H1 (cell line): ENCODE data around the gene CACNA1E. TPM values are rescaled to one million over a fixed set of nuclear protein-coding genes. Genes with fewer than 3 reads are reported as not detected.

Experiments used
- CTCF ChIA-PET: fragments of 300-600 bp; sonication (Branson Sonifier 250); formaldehyde crosslinking; loops from one replicate; lab custom pipeline; 2021; ENCODE audit not compliant: partially characterized antibody; lab: Charles Lee
- POLR2A ChIA-PET: fragments of 300-600 bp; sonication (Branson Sonifier 250); formaldehyde crosslinking; loops from one replicate; lab custom pipeline; 2021; ENCODE audit warnings: inconsistent platforms; ENCODE audit not compliant: partially characterized antibody; lab: Charles Lee
- DNase-seq, 2 experiments: peaks; one replicate each; pipeline versions ENCODE4 v3.0.0 to v3.0.0-alpha.2; 2010 to 2022; ENCODE audit warnings: low spot score in 2 of 2, low read depth in 1 of 2, mixed read lengths in 1 of 2
- FAIRE-seq: peaks from 2 replicates; lab custom pipeline; 2011; peaks lifted over from hg19 to GRCh38; lab: Jason Lieb, UNC
- H2AFZ ChIP-seq: 2 replicates; pipeline ENCODE4 v1.8.1; 2012; ENCODE audit warnings: low read length, inconsistent platforms
- H2AK5ac ChIP-seq: 2 replicates; pipeline ENCODE4 v1.6.1; 2013; ENCODE audit warnings: low read depth, low read length
- H2BK120ac ChIP-seq: replicated peaks from 2 replicates; pipeline ENCODE3; 2013; ENCODE audit warnings: low read depth, low read length, inconsistent platforms
- H2BK12ac ChIP-seq: 2 replicates; pipeline ENCODE4 v1.6.1; 2013; ENCODE audit warnings: low read depth, low read length
- H2BK15ac ChIP-seq: 2 replicates; pipeline ENCODE4 v1.6.1; 2013; ENCODE audit warnings: low read length
- H2BK20ac ChIP-seq: 2 replicates; pipeline ENCODE4 v1.6.1; 2013; ENCODE audit warnings: low read length
- H2BK5ac ChIP-seq: 2 replicates; pipeline ENCODE4 v1.6.1; 2013; ENCODE audit warnings: low read depth, low read length
- H3K14ac ChIP-seq: 2 replicates; pipeline ENCODE4 v1.6.1; 2013; ENCODE audit warnings: inconsistent platforms; ENCODE audit not compliant: insufficient read length
- H3K18ac ChIP-seq: 2 replicates; pipeline ENCODE4 v1.6.1; 2013; ENCODE audit warnings: low read length; ENCODE audit errors: extremely low read depth
- H3K23ac ChIP-seq: 2 replicates; pipeline ENCODE4 v1.6.1; 2013; ENCODE audit warnings: inconsistent platforms; ENCODE audit not compliant: insufficient read length
- H3K23me2 ChIP-seq: 2 replicates; pipeline ENCODE4 v1.6.1; 2013; ENCODE audit warnings: low read depth, low read length
- H3K27ac ChIP-seq: 2 replicates; pipeline ENCODE4 v1.6.1; 2011; ENCODE audit warnings: low read depth, low read length, inconsistent platforms
- H3K27me3 ChIP-seq, 4 experiments: replicated peaks in 1 of 4; 1 replicate in 1 of 4; 2 replicates in 3 of 4; pipeline versions ENCODE4 v1.6.1 to v1.8.1; 2011 to 2013; ENCODE audit warnings: low read length in 3 of 4, mild to moderate bottlenecking in 3 of 4, inconsistent platforms in 2 of 4, mixed read lengths in 2 of 4, moderate library complexity in 1 of 4; ENCODE audit not compliant: control insufficient read depth in 3 of 4, insufficient read depth in 3 of 4; ENCODE audit errors: extremely low read depth in 1 of 4
- H3K36me3 ChIP-seq, 4 experiments: 2 replicates each; pipeline versions ENCODE4 v1.6.1 to v1.8.1; 2011 to 2013; ENCODE audit warnings: mild to moderate bottlenecking in 4 of 4, low read length in 3 of 4, moderate library complexity in 2 of 4, control low read depth in 1 of 4, inconsistent platforms in 1 of 4; ENCODE audit not compliant: insufficient read depth in 4 of 4, control insufficient read depth in 2 of 4
- H3K4ac ChIP-seq: replicated peaks from 2 replicates; pipeline ENCODE3; 2013; ENCODE audit warnings: low read length, low read depth, mixed read lengths, inconsistent platforms; ENCODE audit not compliant: insufficient read length
- H3K4me1 ChIP-seq, 4 experiments: replicated peaks in 1 of 4; 1 replicate in 1 of 4; 2 replicates in 3 of 4; pipeline versions ENCODE4 v1.6.1 to v1.8.1; 2011 to 2013; ENCODE audit warnings: low read length in 3 of 4, inconsistent platforms in 2 of 4, mixed read lengths in 1 of 4; ENCODE audit not compliant: insufficient read depth in 4 of 4, control insufficient read depth in 3 of 4
- H3K4me2 ChIP-seq, 2 experiments: 2 replicates each; pipeline versions ENCODE4 v1.6.1 to v1.8.1; 2011 to 2013; ENCODE audit warnings: low read depth in 2 of 2, low read length in 2 of 2, control low read depth in 1 of 2, inconsistent platforms in 1 of 2, mild to moderate bottlenecking in 1 of 2; ENCODE audit not compliant: insufficient read depth in 1 of 2
- H3K4me3 ChIP-seq, 4 experiments: fragments of 200-600, 300-600 bp in 1 of 4; sonication (generic), shearing (Covaris generic), sonication (Bioruptor Twin) in 1 of 4; 2 replicates each; pipeline versions ENCODE4 v1.5.1 to v1.8.1; 2011 to 2016; ENCODE audit warnings: low read length in 4 of 4, low read depth in 3 of 4, control low read depth in 2 of 4, inconsistent platforms in 2 of 4, mild to moderate bottlenecking in 2 of 4, mixed read lengths in 1 of 4, moderate library complexity in 1 of 4; ENCODE audit not compliant: insufficient read depth in 2 of 4; ENCODE audit errors: extremely low read depth in 1 of 4
- H3K56ac ChIP-seq: replicated peaks from 2 replicates; pipeline ENCODE3; 2013; ENCODE audit warnings: low read depth, mild to moderate bottlenecking, mixed read lengths, low read length, inconsistent platforms; ENCODE audit not compliant: insufficient read length
- H3K79me1 ChIP-seq: 2 replicates; pipeline ENCODE4 v1.6.1; 2013; ENCODE audit warnings: low read depth, low read length, control low read depth
- H3K79me2 ChIP-seq, 2 experiments: 2 replicates each; pipeline versions ENCODE4 v1.6.1 to v1.8.1; 2012 to 2013; ENCODE audit warnings: low read length in 2 of 2, mild to moderate bottlenecking in 2 of 2, inconsistent platforms in 1 of 2; ENCODE audit not compliant: insufficient read depth in 2 of 2, control insufficient read depth in 1 of 2
- H3K9ac ChIP-seq, 4 experiments: replicated peaks in 1 of 4; 1 replicate in 1 of 4; 2 replicates in 3 of 4; pipeline versions ENCODE4 v1.6.1 to v1.8.1; 2011 to 2013; ENCODE audit warnings: low read depth in 3 of 4, low read length in 3 of 4, control low read depth in 2 of 4, mild to moderate bottlenecking in 2 of 4, moderate library complexity in 2 of 4, inconsistent platforms in 1 of 4; ENCODE audit errors: extremely low read depth in 1 of 4
- H3K9me3 ChIP-seq, 2 experiments: 2 replicates each; pipeline versions ENCODE4 v1.6.1 to v1.8.1; 2012 to 2013; ENCODE audit warnings: mild to moderate bottlenecking in 2 of 2, moderate library complexity in 2 of 2, control low read depth in 1 of 2, inconsistent platforms in 1 of 2, low read depth in 1 of 2, low read length in 1 of 2, mixed read lengths in 1 of 2; ENCODE audit not compliant: insufficient read depth in 2 of 2
- H4K20me1 ChIP-seq, 2 experiments: replicated peaks in 1 of 2; 2 replicates each; pipeline versions ENCODE3 to v1.8.1; 2011 to 2013; ENCODE audit warnings: inconsistent platforms in 2 of 2, low read length in 2 of 2, mild to moderate bottlenecking in 1 of 2; ENCODE audit not compliant: insufficient read depth in 2 of 2, control insufficient read depth in 1 of 2
- H4K5ac ChIP-seq: 2 replicates; pipeline ENCODE4 v1.6.1; 2013; ENCODE audit warnings: low read length, low read depth, mixed read lengths, inconsistent platforms; ENCODE audit not compliant: insufficient read length
- H4K8ac ChIP-seq: 2 replicates; pipeline ENCODE4 v1.8.0; 2013; ENCODE audit warnings: mild to moderate bottlenecking, moderate library complexity, low read length, inconsistent platforms; ENCODE audit not compliant: insufficient read depth; ENCODE audit errors: extremely low read depth
- H4K91ac ChIP-seq: replicated peaks from 2 replicates; pipeline ENCODE3; 2013; ENCODE audit warnings: low read length, mixed read lengths, inconsistent platforms; ENCODE audit not compliant: insufficient read length
- ASH2L ChIP-seq: fragments of 200-600, 300-600 bp; sonication (generic); IDR thresholded peaks from one replicate; pipeline ENCODE4 v1.7.1; 2017; ENCODE audit warnings: low read length
- EGR1 ChIP-seq: IDR thresholded peaks from 2 replicates; pipeline ENCODE4 v1.6.1; 2011; ENCODE audit warnings: low read depth, low read length, borderline replicate concordance
- EP300 ChIP-seq, 2 experiments: IDR thresholded peaks; 1 replicate in 1 of 2; 2 replicates in 1 of 2; pipeline ENCODE4 v1.6.1; 2011 to 2012; ENCODE audit warnings: low read depth in 2 of 2, low read length in 2 of 2, mild to moderate bottlenecking in 2 of 2, borderline replicate concordance in 1 of 2, inconsistent platforms in 1 of 2, moderate library complexity in 1 of 2
- GTF2F1 ChIP-seq: IDR thresholded peaks from 2 replicates; pipeline ENCODE4 v1.6.1; 2012; ENCODE audit warnings: low read depth, low read length, improper control_type of control experiment, borderline replicate concordance
- JUND ChIP-seq: IDR thresholded peaks from 2 replicates; pipeline ENCODE4 v1.6.1; 2011; ENCODE audit warnings: mild to moderate bottlenecking, improper control_type of control experiment, low read length
- MAFK ChIP-seq: IDR thresholded peaks from 2 replicates; pipeline ENCODE4 v1.6.1; 2012; ENCODE audit warnings: low read depth, mild to moderate bottlenecking, improper control_type of control experiment, low read length
- PHF8 ChIP-seq: fragments of 200-600 bp; sonication (generic); conservative IDR thresholded peaks from 2 replicates; pipeline ENCODE4 v1.7.1; 2012; ENCODE audit warnings: low read depth, mild to moderate bottlenecking, inconsistent platforms, low read length, moderate library complexity
- RFX5 ChIP-seq: IDR thresholded peaks from 2 replicates; pipeline ENCODE4 v1.6.1; 2011; ENCODE audit warnings: low read depth, low read length, improper control_type of control experiment, borderline replicate concordance
- RNF2 ChIP-seq: fragments of 200-900, 300-1000 bp; sonication (generic); IDR thresholded peaks from 2 replicates; pipeline ENCODE4 v1.7.1; 2016; ENCODE audit warnings: borderline replicate concordance, low read depth, mild to moderate bottlenecking, antibody characterized with exemption, low read length; ENCODE audit not compliant: poor library complexity, severe bottlenecking; ENCODE audit errors: missing control alignments
- SP1 ChIP-seq: IDR thresholded peaks from 2 replicates; pipeline ENCODE4 v1.6.1; 2011; ENCODE audit warnings: low read depth, low read length
- SP2 ChIP-seq: IDR thresholded peaks from 2 replicates; pipeline ENCODE4 v1.6.1; 2012; ENCODE audit warnings: mild to moderate bottlenecking, low read length, inconsistent platforms
- TAF1 ChIP-seq: IDR thresholded peaks from 2 replicates; pipeline ENCODE4 v1.6.1; 2011; ENCODE audit warnings: mild to moderate bottlenecking, low read depth, low read length
- USF2 ChIP-seq: IDR thresholded peaks from 2 replicates; pipeline ENCODE4 v1.6.1; 2011; ENCODE audit warnings: low read length, improper control_type of control experiment
- WGBS, 2 experiments: shearing (Covaris generic) in 1 of 2; methylation state at CpG; one replicate each; pipeline versions ENCODE4 v1.1.6 to v1.1.7; 2013 to 2015; ENCODE audit warnings: low lambda C conversion rate in 2 of 2, mixed read lengths in 2 of 2, inconsistent platforms in 1 of 2, low coverage in 1 of 2, missing lambda C conversion rate in 1 of 2; ENCODE audit not compliant: insufficient replicate concordance in 2 of 2, insufficient coverage in 1 of 2, insufficient read length in 1 of 2; ENCODE audit errors: extremely low coverage in 1 of 2, missing lambda C conversion rate in 1 of 2; 5-methylcytosine and 5-hydroxymethylcytosine counted together
- polyA plus RNA-seq, 7 experiments: library from polyadenylated mRNA; depleted of rRNA in 3 of 7; stranded (reverse) in 5 of 7; unstranded in 2 of 7; fragments of >200 nt in 5 of 7; fragments of 200-250 nt in 2 of 7; gene quantifications; 1 replicate in 5 of 7; 2 replicates in 1 of 7; 4 replicates in 1 of 7; pipeline versions ENCODE4 v1.2.1 to v1.2.3, GENCODE V29; 2011 to 2013; ENCODE audit warnings: missing spikeins in 2 of 7, mixed read lengths in 2 of 7
- total RNA-seq: library from RNA; stranded (reverse); fragmentation: NEBNext Ultra II Directional; extraction: Animal tissue kit (Norgen Biotek cat#: 25700); gene quantifications from 2 replicates; pipeline ENCODE4 v1.2.1, GENCODE V29; 2021

The CACNA1E gene
- total and polyA plus RNA-seq, 2 of the 8 experiments (the other 6 are each of a cell fraction or from before 2014, with no cell fraction given), result 0.98 to 1.3 TPM

GRCh38 chr1:181558416-181558815 lies 75.1 kb downstream of the CACNA1E start:
- FAIRE-seq (no peak), DNase-seq (no peak)
- CTCF ChIA-PET, result interaction anchor here (0.7 to 2.2 kb wide), 9 partner anchors 10 to 1080 kb away, joined by 3 to 6 read pairs (median 4); no protein-coding TSS in a partner anchor
- no peak overlapping the region for H3K14ac ChIP-seq
- H2BK15ac ChIP-seq, result no peak overlapping the region
- H2BK5ac ChIP-seq, result no peak overlapping the region
- H3K36me3 ChIP-seq, result no peaks in the 10 kb centered on the region
- H3K27ac ChIP-seq, result no peak overlapping the region
- no peak overlapping the region for H3K23ac ChIP-seq
- no peak overlapping the region for H4K5ac ChIP-seq
- no peak overlapping the region for H4K91ac ChIP-seq
- no peak overlapping the region for H2AK5ac ChIP-seq
- H4K20me1 ChIP-seq, result no peaks in the 10 kb centered on the region
- H2BK120ac ChIP-seq, result no peak overlapping the region
- H3K9me3 ChIP-seq, result no peaks in the 10 kb centered on the region
- no peak overlapping the region for H2AFZ ChIP-seq
- no peak overlapping the region for H2BK12ac ChIP-seq
- POLR2A ChIA-PET, result interaction anchor here (0.9 kb wide), 1 partner anchor 362 kb away, joined by 3 read pairs; no protein-coding TSS in a partner anchor
- H3K9ac ChIP-seq, result no peak overlapping the region
- H3K4ac ChIP-seq, result no peak overlapping the region
- no peak overlapping the region for H4K8ac ChIP-seq
- H3K4me3 ChIP-seq, result no peak overlapping the region
- no peak overlapping the region for H3K4me2 ChIP-seq
- H3K27me3 ChIP-seq, result no peaks in the 10 kb centered on the region; a peak in 1 of 7 replicates
- H3K18ac ChIP-seq, result no peak overlapping the region; the same call in 1 of the 2 replicates
- no peaks in the 10 kb centered on the region; the same call in 1 of the 2 replicates for H3K23me2 ChIP-seq
- WGBS, 2 experiments, result 83% methylated on average over 4 of the region's 4 CpGs; no CpG with 5 or more reads in 1 of the 2 experiments
- no peak overlapping the region for H3K56ac ChIP-seq
- H2BK20ac ChIP-seq, result no peak overlapping the region
- H3K4me1 ChIP-seq, result peaks cover 0 to 5% (median 3%) of the 10 kb centered on the region in 4 experiments; a peak in 6 of 7 replicates
- H3K79me2 ChIP-seq, result no peaks in the 10 kb centered on the region
- no peaks in the 10 kb centered on the region for H3K79me1 ChIP-seq
- TF ChIP-seq SP1, result no peak
- TF ChIP-seq JUND, result no peak
- TF ChIP-seq EGR1, result no peak
- no peak for TF ChIP-seq SP2
- TF ChIP-seq ASH2L, result no peak
- no peak for TF ChIP-seq TAF1
- no peak for TF ChIP-seq RFX5
- no peak for TF ChIP-seq PHF8
- no peak for TF ChIP-seq USF2
- TF ChIP-seq RNF2, result no peak
- no peak for TF ChIP-seq EP300 (IDR thresholded peaks at IDR 0.05; ENCODE audit: borderline replicate concordance in 1 of 2, low read depth in 2 of 2, low read length in 2 of 2)
- no peak for TF ChIP-seq GTF2F1
- TF ChIP-seq MAFK, result no peak
